ENCODE measurements around the gene KIFC3. TPM values are rescaled to one million over a fixed set of nuclear protein-coding genes. Genes with fewer than 3 reads are reported as not detected.
"Not testable (repeated sequence)": the region's sequence is repeated elsewhere in the genome, so short reads cannot be mapped to it uniquely, and the experiment has no call there.

The KIFC3 gene
- total RNA-seq, 2 experiments from 2014 or later: not detected

DNA sequence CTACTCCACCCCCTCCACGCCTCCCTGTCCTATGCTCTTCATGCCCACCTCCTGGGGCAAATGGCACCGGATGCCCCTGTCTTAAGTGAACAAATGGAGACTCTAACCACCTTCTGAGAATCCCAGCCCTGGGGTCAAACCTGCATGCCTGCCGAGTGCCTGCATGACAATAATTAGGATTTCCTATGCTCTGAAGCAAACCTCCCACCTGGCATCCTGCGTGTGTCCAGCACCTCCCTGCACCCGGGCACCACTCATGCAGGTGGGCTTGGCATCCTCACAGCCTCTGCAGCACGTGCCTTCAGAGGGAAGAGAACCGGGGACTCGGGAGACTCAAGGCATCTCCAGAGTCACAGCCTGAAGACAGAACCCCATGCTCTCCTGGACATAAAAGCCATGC, 11.2 kb upstream of the KIFC3 start:
- H3K36me3 ChIP-seq (ENCODE audit: insufficient read depth, low read length): no peaks in the 10 kb centered on the region
- ChIA-PET CTCF (no interaction called here), POLR2A (no interaction called here)
- H3K27me3 ChIP-seq (ENCODE audit: control insufficient read depth in 1 of 2, insufficient read depth in 2 of 2, low read length in 2 of 2): peaks cover 0 to 3% of the 10 kb centered on the region in 2 experiments
- H3K4me3 ChIP-seq (ENCODE audit: low read length): no peak overlapping the region
- no peak overlapping the region for H3K4me3 Mint-ChIP-seq
- no peaks in the 10 kb centered on the region for H3K9me3 ChIP-seq (ENCODE audit: control insufficient read depth in 1 of 2, insufficient read depth in 1 of 2, low read length in 2 of 2)
- intact Hi-C loops (cut with DNase I, micrococcal nuclease): no loop called here
- H3K27ac Mint-ChIP-seq: no peak overlapping the region
- TF ChIP-seq, protein P1, sequence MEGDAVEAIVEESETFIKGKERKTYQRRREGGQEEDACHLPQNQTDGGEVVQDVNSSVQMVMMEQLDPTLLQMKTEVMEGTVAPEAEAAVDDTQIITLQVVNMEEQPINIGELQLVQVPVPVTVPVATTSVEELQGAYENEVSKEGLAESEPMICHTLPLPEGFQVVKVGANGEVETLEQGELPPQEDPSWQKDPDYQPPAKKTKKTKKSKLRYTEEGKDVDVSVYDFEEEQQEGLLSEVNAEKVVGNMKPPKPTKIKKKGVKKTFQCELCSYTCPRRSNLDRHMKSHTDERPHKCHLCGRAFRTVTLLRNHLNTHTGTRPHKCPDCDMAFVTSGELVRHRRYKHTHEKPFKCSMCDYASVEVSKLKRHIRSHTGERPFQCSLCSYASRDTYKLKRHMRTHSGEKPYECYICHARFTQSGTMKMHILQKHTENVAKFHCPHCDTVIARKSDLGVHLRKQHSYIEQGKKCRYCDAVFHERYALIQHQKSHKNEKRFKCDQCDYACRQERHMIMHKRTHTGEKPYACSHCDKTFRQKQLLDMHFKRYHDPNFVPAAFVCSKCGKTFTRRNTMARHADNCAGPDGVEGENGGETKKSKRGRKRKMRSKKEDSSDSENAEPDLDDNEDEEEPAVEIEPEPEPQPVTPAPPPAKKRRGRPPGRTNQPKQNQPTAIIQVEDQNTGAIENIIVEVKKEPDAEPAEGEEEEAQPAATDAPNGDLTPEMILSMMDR (IDR thresholded peaks at IDR 0.05): no peak
- no peak for ATAC-seq (ENCODE audit: poor library complexity)
- H3K27ac ChIP-seq (ENCODE audit: low read depth in 1 of 2, low read length in 2 of 2): no peak overlapping the region
- H3K4me1 ChIP-seq (ENCODE audit: insufficient read depth, low read length): peaks cover 46% of the 10 kb centered on the region
- no peaks in the 10 kb centered on the region for H3K9me3 Mint-ChIP-seq
- no peak for DNase-seq
- H3K4me1 Mint-ChIP-seq (ENCODE audit: low read depth): peaks cover 12% of the 10 kb centered on the region
- peaks cover 19% of the 10 kb centered on the region for H3K27me3 Mint-ChIP-seq
- no peaks in the 10 kb centered on the region for H3K36me3 Mint-ChIP-seq (ENCODE audit: low read depth)

DNA sequence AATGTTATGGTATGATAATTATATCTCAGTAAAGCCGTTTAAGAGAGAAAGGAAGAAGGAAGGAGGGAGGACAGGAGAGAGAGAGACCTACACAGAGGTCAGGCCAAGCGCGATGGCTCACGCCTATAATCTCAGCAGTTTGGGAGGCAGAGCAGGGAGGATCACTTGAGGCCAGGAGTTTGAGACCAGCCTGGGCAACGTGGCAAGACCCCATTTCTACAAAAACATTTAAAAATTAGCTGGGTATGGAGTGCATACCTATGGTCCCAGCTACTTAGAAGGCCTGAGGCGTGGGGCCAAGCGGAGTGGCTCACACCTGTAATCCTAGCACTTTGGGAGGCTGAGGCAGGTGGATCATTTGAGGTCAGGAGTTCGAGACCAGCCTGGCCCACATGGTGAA, 9.0 kb upstream of the KIFC3 start:
- ATAC-seq (ENCODE audit: poor library complexity); H3K9me3 Mint-ChIP-seq; H3K4me3 ChIP-seq (ENCODE audit: low read length); H3K27me3 ChIP-seq (ENCODE audit: control insufficient read depth in 1 of 2, insufficient read depth in 2 of 2, low read length in 2 of 2); H3K4me3 Mint-ChIP-seq; H3K36me3 Mint-ChIP-seq (ENCODE audit: low read depth); H3K9me3 ChIP-seq (ENCODE audit: control insufficient read depth in 1 of 2, insufficient read depth in 1 of 2, low read length in 2 of 2); intact Hi-C loops (cut with DNase I, micrococcal nuclease); DNase-seq; CTCF ChIA-PET; H3K27ac ChIP-seq (ENCODE audit: low read depth in 1 of 2, low read length in 2 of 2); H3K36me3 ChIP-seq (ENCODE audit: insufficient read depth, low read length): not testable (repeated sequence)
- H3K4me1 Mint-ChIP-seq (ENCODE audit: low read depth): peaks cover 18% of the 10 kb centered on the region
- H3K4me1 ChIP-seq (ENCODE audit: insufficient read depth, low read length): peaks cover 46% of the 10 kb centered on the region
- H3K27ac Mint-ChIP-seq: peak overlapping the region; percentile 78
- H3K27me3 Mint-ChIP-seq: peaks cover 36% of the 10 kb centered on the region
- POLR2A ChIA-PET: interaction anchor here (1.4 kb wide), 1 partner anchor 11 kb away, joined by 7 read pairs; no protein-coding TSS in a partner anchor

DNA sequence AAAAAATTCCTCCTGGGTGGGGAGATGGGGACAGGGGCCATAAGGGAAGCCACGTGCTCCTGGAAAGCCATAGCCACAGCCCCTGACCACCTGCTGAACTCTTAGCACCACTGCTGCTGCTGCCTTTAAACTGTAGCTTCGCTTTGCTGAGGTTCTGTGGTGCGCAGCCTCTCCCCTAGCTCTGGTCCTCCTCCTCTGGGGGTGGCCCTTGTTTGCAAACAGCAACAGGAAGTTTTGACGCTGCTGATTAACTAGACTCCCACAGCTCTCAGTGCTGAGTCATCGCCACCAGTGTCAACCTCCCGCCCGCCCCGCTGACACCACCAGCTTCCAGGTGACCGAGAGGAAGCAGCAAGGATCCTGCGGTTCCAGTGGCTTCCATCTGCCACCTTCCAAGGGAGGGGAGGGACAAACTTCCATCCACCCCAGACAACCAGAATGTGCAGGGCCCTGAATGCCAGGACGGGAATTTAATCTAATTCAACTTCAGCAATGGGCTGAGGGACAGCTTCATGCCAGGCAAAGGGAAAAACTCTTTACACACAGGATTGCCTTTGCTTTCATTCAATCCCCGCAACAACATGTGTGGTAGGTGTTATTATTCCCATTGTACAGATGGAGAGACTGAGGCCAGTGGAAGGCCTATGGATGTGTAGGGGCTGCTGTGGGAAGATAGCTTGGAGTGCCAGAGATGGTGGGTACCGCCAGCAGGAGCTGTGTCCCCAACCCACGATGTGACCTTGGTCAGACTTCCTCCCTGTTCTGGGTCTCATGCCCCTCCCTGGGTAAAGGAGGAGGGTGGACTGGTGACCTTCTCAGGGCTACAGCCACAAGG, 8.1 kb upstream of the KIFC3 start:
- Histone ChIP-seq H3K27me3 (ENCODE audit: control insufficient read depth in 1 of 2, insufficient read depth in 2 of 2, low read length in 2 of 2) (peaks cover 3 to 4% of the 10 kb centered on the region in 2 experiments), H3K36me3 (ENCODE audit: insufficient read depth, low read length) (no peaks in the 10 kb centered on the region), H3K9me3 (ENCODE audit: control insufficient read depth in 1 of 2, insufficient read depth in 1 of 2, low read length in 2 of 2) (no peaks in the 10 kb centered on the region), H3K4me3 (ENCODE audit: low read length) (no peak overlapping the region), H3K4me1 (ENCODE audit: insufficient read depth, low read length) (peaks cover 37% of the 10 kb centered on the region), H3K27ac (ENCODE audit: low read depth in 1 of 2, low read length in 2 of 2) (no peak overlapping the region)
- Mint-ChIP-seq H3K4me3 (peak overlapping the region; percentile 44), H3K4me1 (ENCODE audit: low read depth) (peaks cover 18% of the 10 kb centered on the region), H3K27ac (peak overlapping the region; percentile 78), H3K9me3 (no peaks in the 10 kb centered on the region), H3K36me3 (ENCODE audit: low read depth) (no peaks in the 10 kb centered on the region), H3K27me3 (peaks cover 41% of the 10 kb centered on the region)
- peak; percentile 96 for ATAC-seq (ENCODE audit: poor library complexity)
- intact Hi-C loops (cut with DNase I, micrococcal nuclease): no loop called here
- peak; percentile 40 to 92 (median 65) for DNase-seq
- CTCF ChIA-PET: interaction anchor here (0.8 kb wide), 1 partner anchor 9 kb away, joined by 3 read pairs; no protein-coding TSS in a partner anchor
- POLR2A ChIA-PET: interaction anchor here (1.2 to 1.4 kb wide), 3 partner anchors 10 to 75 kb away, joined by 3 to 7 read pairs (median 5); partner anchors contain the start of gene KATNB1
- TF ChIP-seq, protein P1 (IDR thresholded peaks at IDR 0.05): no peak

All from CD4-positive, alpha-beta T cell (primary cell).